ENCODE data around the gene ART1.

ART1 gene

GRCh38 chr11:3662856-3663255 is 17.9 kb downstream of the ART1 start:
- no peak for TF ChIP-seq SIN3A (IDR thresholded peaks at IDR 0.05; ENCODE audit: borderline replicate concordance, insufficient read depth, low read length)
- TF ChIP-seq, protein P1, sequence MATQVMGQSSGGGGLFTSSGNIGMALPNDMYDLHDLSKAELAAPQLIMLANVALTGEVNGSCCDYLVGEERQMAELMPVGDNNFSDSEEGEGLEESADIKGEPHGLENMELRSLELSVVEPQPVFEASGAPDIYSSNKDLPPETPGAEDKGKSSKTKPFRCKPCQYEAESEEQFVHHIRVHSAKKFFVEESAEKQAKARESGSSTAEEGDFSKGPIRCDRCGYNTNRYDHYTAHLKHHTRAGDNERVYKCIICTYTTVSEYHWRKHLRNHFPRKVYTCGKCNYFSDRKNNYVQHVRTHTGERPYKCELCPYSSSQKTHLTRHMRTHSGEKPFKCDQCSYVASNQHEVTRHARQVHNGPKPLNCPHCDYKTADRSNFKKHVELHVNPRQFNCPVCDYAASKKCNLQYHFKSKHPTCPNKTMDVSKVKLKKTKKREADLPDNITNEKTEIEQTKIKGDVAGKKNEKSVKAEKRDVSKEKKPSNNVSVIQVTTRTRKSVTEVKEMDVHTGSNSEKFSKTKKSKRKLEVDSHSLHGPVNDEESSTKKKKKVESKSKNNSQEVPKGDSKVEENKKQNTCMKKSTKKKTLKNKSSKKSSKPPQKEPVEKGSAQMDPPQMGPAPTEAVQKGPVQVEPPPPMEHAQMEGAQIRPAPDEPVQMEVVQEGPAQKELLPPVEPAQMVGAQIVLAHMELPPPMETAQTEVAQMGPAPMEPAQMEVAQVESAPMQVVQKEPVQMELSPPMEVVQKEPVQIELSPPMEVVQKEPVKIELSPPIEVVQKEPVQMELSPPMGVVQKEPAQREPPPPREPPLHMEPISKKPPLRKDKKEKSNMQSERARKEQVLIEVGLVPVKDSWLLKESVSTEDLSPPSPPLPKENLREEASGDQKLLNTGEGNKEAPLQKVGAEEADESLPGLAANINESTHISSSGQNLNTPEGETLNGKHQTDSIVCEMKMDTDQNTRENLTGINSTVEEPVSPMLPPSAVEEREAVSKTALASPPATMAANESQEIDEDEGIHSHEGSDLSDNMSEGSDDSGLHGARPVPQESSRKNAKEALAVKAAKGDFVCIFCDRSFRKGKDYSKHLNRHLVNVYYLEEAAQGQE (IDR thresholded peaks at IDR 0.05; ENCODE audit: insufficient read depth in 1 of 2, low read depth in 2 of 2, low read length in 2 of 2): no peak
- TF ChIP-seq POLR2AphosphoS5 (IDR thresholded peaks at IDR 0.05; ENCODE audit: low read depth, low read length): no peak
- TF ChIP-seq FOXP2 (optimal IDR thresholded peaks at IDR 0.05; ENCODE audit: borderline replicate concordance, extremely low read depth, extremely low read length, insufficient read depth): no peak
- TF ChIP-seq TAF1 (IDR thresholded peaks at IDR 0.05; ENCODE audit: borderline replicate concordance, insufficient read depth, low read length): no peak

DNA sequence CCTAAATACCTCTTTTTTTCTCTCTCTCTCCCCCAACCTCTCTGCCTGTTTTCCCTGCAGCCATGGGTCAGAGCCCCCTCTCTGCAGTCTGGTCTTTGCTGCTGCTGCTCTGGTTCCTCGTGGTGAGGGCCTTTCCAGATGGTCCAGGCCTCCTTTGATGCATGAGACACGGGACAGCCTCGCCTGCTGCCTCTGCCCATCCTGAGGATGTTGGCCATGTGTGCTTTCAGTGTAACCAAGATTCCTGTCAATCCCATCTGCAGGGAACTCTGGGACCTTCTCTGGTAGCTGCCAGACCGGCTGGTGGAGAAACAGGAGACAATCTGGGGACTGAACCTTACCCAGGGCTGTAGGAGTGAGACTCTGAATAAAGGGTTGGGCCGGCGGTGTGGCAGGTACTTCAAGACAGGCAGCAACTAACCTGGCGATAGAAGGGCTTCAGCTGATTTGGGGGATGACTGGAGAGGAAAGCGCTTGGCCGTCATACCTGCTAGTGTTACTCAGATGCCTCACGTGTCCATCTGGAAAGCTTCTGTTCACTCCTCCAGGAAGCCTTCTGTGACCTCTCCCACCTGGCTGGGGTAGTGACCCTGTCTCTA is 19.2 kb downstream of the ART1 start:
- no peak for TF ChIP-seq TAF1 (IDR thresholded peaks at IDR 0.05; ENCODE audit: borderline replicate concordance, insufficient read depth, low read length)
- no peak for TF ChIP-seq POLR2AphosphoS5 (IDR thresholded peaks at IDR 0.05; ENCODE audit: low read depth, low read length)
- TF ChIP-seq, protein P1 (IDR thresholded peaks at IDR 0.05; ENCODE audit: insufficient read depth in 1 of 2, low read depth in 2 of 2, low read length in 2 of 2): no peak
- TF ChIP-seq SIN3A (IDR thresholded peaks at IDR 0.05; ENCODE audit: borderline replicate concordance, insufficient read depth, low read length): no peak

GRCh38 chr11:3665336-3666022 is 20.6 kb downstream of the ART1 start:
- no peak for TF ChIP-seq SIN3A (IDR thresholded peaks at IDR 0.05; ENCODE audit: borderline replicate concordance, insufficient read depth, low read length)
- TF ChIP-seq, protein P1 (IDR thresholded peaks at IDR 0.05; ENCODE audit: insufficient read depth in 1 of 2, low read depth in 2 of 2, low read length in 2 of 2): no peak
- no peak for TF ChIP-seq POLR2AphosphoS5 (IDR thresholded peaks at IDR 0.05; ENCODE audit: low read depth, low read length)
- no peak for TF ChIP-seq TAF1 (IDR thresholded peaks at IDR 0.05; ENCODE audit: borderline replicate concordance, insufficient read depth, low read length)
- no peak for TF ChIP-seq FOXP2 (optimal IDR thresholded peaks at IDR 0.05; ENCODE audit: borderline replicate concordance, extremely low read depth, extremely low read length, insufficient read depth)

DNA sequence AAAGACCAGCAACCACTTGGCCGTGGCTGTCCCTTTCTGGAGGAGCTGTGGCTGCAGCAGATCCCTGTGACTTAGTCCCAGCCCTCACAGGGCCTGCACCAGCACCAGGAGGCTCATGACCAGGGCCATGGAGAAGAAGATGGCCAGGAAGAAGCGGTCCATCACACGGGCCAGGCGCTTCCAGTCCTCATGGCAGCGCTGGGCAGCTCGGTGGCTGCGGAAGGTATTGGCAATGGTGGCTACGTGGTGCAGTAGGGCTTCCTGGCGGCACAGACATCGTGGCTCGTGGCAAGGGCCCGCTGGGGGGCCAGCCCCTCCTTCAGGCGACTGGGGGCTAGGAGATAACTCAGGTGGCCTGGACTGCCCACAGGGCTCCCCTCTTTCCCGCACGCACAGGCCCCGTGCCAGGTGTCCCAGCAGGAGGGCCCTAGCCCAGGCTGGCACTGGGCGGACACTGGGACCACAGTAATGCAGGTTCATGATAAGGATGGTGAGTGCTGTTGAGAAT is 21.1 kb downstream of the ART1 start:
- no peak for TF ChIP-seq FOXP2 (optimal IDR thresholded peaks at IDR 0.05; ENCODE audit: borderline replicate concordance, extremely low read depth, extremely low read length, insufficient read depth)
- TF ChIP-seq SIN3A (IDR thresholded peaks at IDR 0.05; ENCODE audit: borderline replicate concordance, insufficient read depth, low read length): no peak
- TF ChIP-seq, protein P1 (IDR thresholded peaks at IDR 0.05; ENCODE audit: insufficient read depth in 1 of 2, low read depth in 2 of 2, low read length in 2 of 2): no peak
